Measurements from ENCODE around the gene ELMO1. TPM values are rescaled to one million over a fixed set of nuclear protein-coding genes. Genes with fewer than 3 reads are reported as not detected.

Gene ELMO1
- total and polyA plus RNA-seq, 2 of the 13 experiments (the other 11 are each of a cell fraction or from before 2014, with no cell fraction given): 0.11 to 0.17 TPM

- CTCF ChIA-PET (ENCODE audit: low intra/inter-chr PET ratio, low total read pairs): no interaction called here
- no peaks in the 10 kb centered on the region for H3K9me3 ChIP-seq (ENCODE audit: low read length)
- no peak overlapping the region for H3K4me2 ChIP-seq (ENCODE audit: low read depth, low read length)
- H3K79me2 ChIP-seq (ENCODE audit: insufficient read depth, low read length): no peaks in the 10 kb centered on the region
- POLR2A ChIA-PET: no interaction called here
- in situ Hi-C loops (cut with HindIII; ENCODE audit: extremely low pct_ligation_motif_present, low pct_unique_long_range_greater_than_20kb): no loop called here
- FAIRE-seq (no peak), ATAC-seq (no peak), DNase-seq (ENCODE audit: low spot score) (no peak)
- H3K27ac ChIP-seq (ENCODE audit: extremely low read length, insufficient read depth, low read length): no peak overlapping the region
- BruUV-seq (replicated peaks): no TSS peak
- peaks cover 26% of the 10 kb centered on the region for H3K4me1 ChIP-seq (ENCODE audit: insufficient read depth, low read length)
- intact Hi-C loops (cut with micrococcal nuclease; ENCODE audit: unreplicated experiment): no loop called here
- TF ChIP-seq LCORL (IDR thresholded peaks at IDR 0.05) (peak; percentile 30; the same call in 1 of the 2 replicates), LCORL (CRISPR knock-in tag; IDR thresholded peaks at IDR 0.05) (no peak), ZNF83 (CRISPR knock-in tag; IDR thresholded peaks at IDR 0.05; ENCODE audit: borderline replicate concordance) (no peak)
- WGBS (ENCODE audit: low lambda C conversion rate): 52% methylated on average over 4 of the region's 4 CpGs
- H3K36me3 ChIP-seq (replicated peaks in 1 of 2; ENCODE audit: control insufficient read depth in 1 of 2, insufficient read depth in 2 of 2, low read length in 2 of 2): no peaks in the 10 kb centered on the region
- H3K4me3 ChIP-seq (replicated peaks in 1 of 3; ENCODE audit: insufficient read depth in 1 of 3, low read depth in 2 of 3, low read length in 3 of 3): no peak overlapping the region
- no peaks in the 10 kb centered on the region for H4K20me1 ChIP-seq (ENCODE audit: insufficient read depth, low read length)
- H3K9ac ChIP-seq (ENCODE audit: insufficient read depth, low read depth, low read length): no peak overlapping the region
- H2AFZ ChIP-seq (ENCODE audit: low read length): no peak overlapping the region
- no peaks in the 10 kb centered on the region for H3K27me3 ChIP-seq (ENCODE audit: control insufficient read depth in 1 of 2, insufficient read depth in 2 of 2, low read length in 2 of 2)
These were observed 367.2 kb downstream of the ELMO1 start for GRCh38 chr7:37081436-37081835.

GRCh38 chr7:37079420-37079819, 369.2 kb downstream of the ELMO1 start:
- 94% methylated on average over 1 of the region's 1 CpG for WGBS (ENCODE audit: low lambda C conversion rate)
- Histone ChIP-seq H2AFZ (ENCODE audit: low read length) (no peak overlapping the region), H3K36me3 (replicated peaks in 1 of 2; ENCODE audit: control insufficient read depth in 1 of 2, insufficient read depth in 2 of 2, low read length in 2 of 2) (no peaks in the 10 kb centered on the region), H3K27me3 (ENCODE audit: control insufficient read depth in 1 of 2, insufficient read depth in 2 of 2, low read length in 2 of 2) (no peaks in the 10 kb centered on the region), H3K4me1 (ENCODE audit: insufficient read depth, low read length) (peaks cover 41% of the 10 kb centered on the region), H4K20me1 (ENCODE audit: insufficient read depth, low read length) (no peaks in the 10 kb centered on the region), H3K4me3 (replicated peaks in 1 of 3; ENCODE audit: insufficient read depth in 1 of 3, low read depth in 2 of 3, low read length in 3 of 3) (no peak overlapping the region), H3K9ac (ENCODE audit: insufficient read depth, low read depth, low read length) (no peak overlapping the region), H3K27ac (ENCODE audit: extremely low read length, insufficient read depth, low read length) (no peak overlapping the region), H3K79me2 (ENCODE audit: insufficient read depth, low read length) (no peaks in the 10 kb centered on the region), H3K4me2 (ENCODE audit: low read depth, low read length) (no peak overlapping the region), H3K9me3 (ENCODE audit: low read length) (no peaks in the 10 kb centered on the region)
- TF ChIP-seq ZNF615 (CRISPR knock-in tag; IDR thresholded peaks at IDR 0.05; ENCODE audit: borderline replicate concordance) (no peak), EZH2 (conservative IDR thresholded peaks at IDR 0.05; ENCODE audit: low read depth, low read length) (no peak), KAT2B (IDR thresholded peaks at IDR 0.05; ENCODE audit: borderline replicate concordance, low read depth, low read length) (no peak), NFYB (CRISPR knock-in tag; IDR thresholded peaks at IDR 0.05) (no peak), SOX13 (IDR thresholded peaks at IDR 0.05) (no peak), SOX13 (CRISPR knock-in tag; conservative IDR thresholded peaks at IDR 0.05 in 1 of 2, IDR thresholded peaks at IDR 0.05 in 1 of 2) (no peak)
- TF ChIP-seq, protein P1, sequence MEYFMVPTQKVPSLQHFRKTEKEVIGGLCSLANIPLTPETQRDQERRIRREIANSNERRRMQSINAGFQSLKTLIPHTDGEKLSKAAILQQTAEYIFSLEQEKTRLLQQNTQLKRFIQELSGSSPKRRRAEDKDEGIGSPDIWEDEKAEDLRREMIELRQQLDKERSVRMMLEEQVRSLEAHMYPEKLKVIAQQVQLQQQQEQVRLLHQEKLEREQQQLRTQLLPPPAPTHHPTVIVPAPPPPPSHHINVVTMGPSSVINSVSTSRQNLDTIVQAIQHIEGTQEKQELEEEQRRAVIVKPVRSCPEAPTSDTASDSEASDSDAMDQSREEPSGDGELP (IDR thresholded peaks at IDR 0.05; ENCODE audit: borderline replicate concordance, low read depth): no peak
- intact Hi-C loops (cut with micrococcal nuclease; ENCODE audit: unreplicated experiment) (no loop called here), in situ Hi-C loops (cut with HindIII; ENCODE audit: extremely low pct_ligation_motif_present, low pct_unique_long_range_greater_than_20kb) (no loop called here)
- BruUV-seq (replicated peaks): no TSS peak
- ATAC-seq (no peak), FAIRE-seq (no peak), DNase-seq (ENCODE audit: low spot score) (no peak)
- POLR2A ChIA-PET: no interaction called here
- CTCF ChIA-PET (ENCODE audit: low intra/inter-chr PET ratio, low total read pairs): no interaction called here

All from HepG2 (cell line).